ENCODE results near the gene LMO7.
"Not testable (repeated sequence)": the region's sequence is repeated elsewhere in the genome, so short reads cannot be mapped to it uniquely, and the experiment has no call there.

The LMO7 gene

GRCh38 chr13:75739244-75739868 lies 103.2 kb downstream of the LMO7 start:
- no peak for DNase-seq (ENCODE audit: low read depth in 2 of 2, low spot score in 1 of 2)

- no peak for DNase-seq (ENCODE audit: low read depth in 2 of 2, low spot score in 1 of 2)
These were observed 103.9 kb downstream of the LMO7 start for GRCh38 chr13:75740031-75740430.

- DNase-seq (ENCODE audit: low read depth in 2 of 2, low spot score in 1 of 2) = not testable (repeated sequence)
These were observed 106.9 kb downstream of the LMO7 start for GRCh38 chr13:75743072-75743471.

GRCh38 chr13:75744127-75744526 lies 108.0 kb downstream of the LMO7 start:
- DNase-seq (ENCODE audit: low read depth in 2 of 2, low spot score in 1 of 2) = no peak

GRCh38 chr13:75745387-75745786 lies 109.3 kb downstream of the LMO7 start:
- DNase-seq (ENCODE audit: low read depth in 2 of 2, low spot score in 1 of 2) = no peak

- DNase-seq (ENCODE audit: low read depth in 2 of 2, low spot score in 1 of 2) = no peak
These were observed 112.7 kb downstream of the LMO7 start for GRCh38 chr13:75748874-75749273.

GRCh38 chr13:75749407-75749806 lies 113.3 kb downstream of the LMO7 start:
- DNase-seq (ENCODE audit: low read depth in 2 of 2, low spot score in 1 of 2) = no peak

GRCh38 chr13:75751350-75751749 lies 115.2 kb downstream of the LMO7 start:
- DNase-seq (ENCODE audit: low read depth in 2 of 2, low spot score in 1 of 2) = no peak

GRCh38 chr13:75752826-75753225 lies 116.7 kb downstream of the LMO7 start:
- no peak for DNase-seq (ENCODE audit: low read depth in 2 of 2, low spot score in 1 of 2)

GRCh38 chr13:75754936-75755335 lies 118.8 kb downstream of the LMO7 start:
- no peak for DNase-seq (ENCODE audit: low read depth in 2 of 2, low spot score in 1 of 2)

- no peak for DNase-seq (ENCODE audit: low read depth in 2 of 2, low spot score in 1 of 2)
These were observed 121.2 kb downstream of the LMO7 start for GRCh38 chr13:75757336-75757735.

GRCh38 chr13:75759531-75759930 lies 123.4 kb downstream of the LMO7 start:
- no peak for DNase-seq (ENCODE audit: low read depth in 2 of 2, low spot score in 1 of 2)

- no peak for DNase-seq (ENCODE audit: low read depth in 2 of 2, low spot score in 1 of 2)
These were observed 124.2 kb downstream of the LMO7 start for GRCh38 chr13:75760131-75761021.

- DNase-seq (ENCODE audit: low read depth in 2 of 2, low spot score in 1 of 2) = no peak
These were observed 125.2 kb downstream of the LMO7 start for GRCh38 chr13:75761369-75761768.

GRCh38 chr13:75762076-75762937 lies 126.2 kb downstream of the LMO7 start:
- no peak for DNase-seq (ENCODE audit: low read depth in 2 of 2, low spot score in 1 of 2)

- DNase-seq (ENCODE audit: low read depth in 2 of 2, low spot score in 1 of 2) = no peak
These were observed 126.8 kb downstream of the LMO7 start for GRCh38 chr13:75762955-75763354.

- no peak for DNase-seq (ENCODE audit: low read depth in 2 of 2, low spot score in 1 of 2)
These were observed 127.4 kb downstream of the LMO7 start for GRCh38 chr13:75763512-75763911.

GRCh38 chr13:75764251-75764925 lies 128.3 kb downstream of the LMO7 start:
- no peak for DNase-seq (ENCODE audit: low read depth in 2 of 2, low spot score in 1 of 2)

- DNase-seq (ENCODE audit: low read depth in 2 of 2, low spot score in 1 of 2) = no peak
These were observed 128.8 kb downstream of the LMO7 start for GRCh38 chr13:75764926-75765310.

GRCh38 chr13:75766636-75767035 lies 130.5 kb downstream of the LMO7 start:
- DNase-seq (ENCODE audit: low read depth in 2 of 2, low spot score in 1 of 2) = no peak

Data from stimulated activated CD8-positive, alpha-beta memory T cell treated with anti-CD3 and anti-CD28 coated beads, Interleukin-4, amount 100 ng/mL, for 4 hours (primary cell).